GM12874 (cell line): Measurements from ENCODE around the gene MNS1.

Experiments used
- TF ChIP-seq, protein P1 (sequence below): IDR thresholded peaks from 2 replicates; pipeline ENCODE4 v1.5.1; 2011; ENCODE audit warnings: low read depth, mild to moderate bottlenecking, control low read depth, low read length, moderate library complexity; ENCODE audit not compliant: insufficient read depth

Gene MNS1

GRCh38 chr15:56469483-56469882, 4.5 kb upstream of the MNS1 start:
- TF ChIP-seq, protein P1, sequence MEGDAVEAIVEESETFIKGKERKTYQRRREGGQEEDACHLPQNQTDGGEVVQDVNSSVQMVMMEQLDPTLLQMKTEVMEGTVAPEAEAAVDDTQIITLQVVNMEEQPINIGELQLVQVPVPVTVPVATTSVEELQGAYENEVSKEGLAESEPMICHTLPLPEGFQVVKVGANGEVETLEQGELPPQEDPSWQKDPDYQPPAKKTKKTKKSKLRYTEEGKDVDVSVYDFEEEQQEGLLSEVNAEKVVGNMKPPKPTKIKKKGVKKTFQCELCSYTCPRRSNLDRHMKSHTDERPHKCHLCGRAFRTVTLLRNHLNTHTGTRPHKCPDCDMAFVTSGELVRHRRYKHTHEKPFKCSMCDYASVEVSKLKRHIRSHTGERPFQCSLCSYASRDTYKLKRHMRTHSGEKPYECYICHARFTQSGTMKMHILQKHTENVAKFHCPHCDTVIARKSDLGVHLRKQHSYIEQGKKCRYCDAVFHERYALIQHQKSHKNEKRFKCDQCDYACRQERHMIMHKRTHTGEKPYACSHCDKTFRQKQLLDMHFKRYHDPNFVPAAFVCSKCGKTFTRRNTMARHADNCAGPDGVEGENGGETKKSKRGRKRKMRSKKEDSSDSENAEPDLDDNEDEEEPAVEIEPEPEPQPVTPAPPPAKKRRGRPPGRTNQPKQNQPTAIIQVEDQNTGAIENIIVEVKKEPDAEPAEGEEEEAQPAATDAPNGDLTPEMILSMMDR: no peak

DNA sequence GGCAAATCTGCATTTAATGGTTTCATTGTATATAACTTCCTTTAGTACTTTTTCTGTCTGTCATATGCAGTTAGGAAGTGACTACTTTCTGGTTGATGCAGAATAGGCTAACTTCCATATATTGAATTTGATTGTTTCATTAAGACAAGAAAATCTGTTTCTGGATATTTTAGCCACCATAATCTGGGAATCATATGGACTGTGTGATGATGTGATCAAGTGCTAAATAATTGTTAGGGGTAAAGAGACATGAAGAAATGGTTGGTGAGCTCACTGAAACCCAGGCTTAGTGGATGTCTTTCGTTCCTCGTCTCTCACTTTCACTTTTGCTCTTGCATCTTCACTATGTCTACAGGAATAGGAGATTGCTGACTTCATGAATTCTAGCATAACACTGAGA, 3.5 kb upstream of the MNS1 start:
- TF ChIP-seq, protein P1: no peak

GRCh38 chr15:56467616-56468015, 2.7 kb upstream of the MNS1 start:
- TF ChIP-seq, protein P1: no peak

DNA sequence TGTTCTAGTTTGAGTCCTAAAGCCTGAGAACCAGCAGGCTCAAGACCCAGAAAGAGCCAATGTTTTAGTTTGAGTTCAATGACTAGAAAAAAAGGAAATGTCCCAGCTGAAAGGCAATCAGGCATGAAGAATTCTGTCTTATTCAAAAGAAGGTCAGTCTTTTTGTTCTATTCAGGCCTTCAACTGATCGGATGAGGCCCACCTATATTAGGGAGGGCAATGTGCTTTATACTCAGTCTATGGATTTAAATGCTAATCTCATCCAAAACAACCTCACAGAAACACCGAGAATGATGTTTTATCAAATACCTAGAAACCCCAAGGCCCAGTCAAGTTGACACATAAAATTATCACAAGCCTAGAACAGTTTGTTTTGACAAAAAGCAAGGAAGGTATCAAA, 4.0 kb downstream of the MNS1 start:
- TF ChIP-seq, protein P1: no peak

DNA sequence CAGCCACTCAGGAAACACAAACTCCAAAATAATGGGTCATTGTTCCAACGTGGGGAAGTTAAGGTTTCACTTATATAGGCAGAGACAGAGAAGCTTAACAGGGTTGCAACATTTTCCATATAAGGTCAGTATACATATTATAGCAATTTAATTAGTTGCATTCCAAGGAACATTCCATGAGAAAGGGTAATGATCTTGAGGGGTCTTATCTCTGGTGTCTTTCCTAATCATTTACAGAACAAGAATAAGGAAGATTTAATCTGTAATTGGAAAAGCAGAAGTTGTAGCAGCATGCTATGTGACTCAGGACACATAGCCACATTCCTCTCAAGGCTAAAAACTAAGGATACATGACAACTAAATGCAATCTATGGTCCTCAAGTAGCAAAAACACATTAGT, 4.9 kb downstream of the MNS1 start:
- TF ChIP-seq, protein P1: no peak

- TF ChIP-seq, protein P1: no peak
Observed at GRCh38 chr15:56459096-56459495, 5.8 kb downstream of the MNS1 start.

GRCh38 chr15:56456229-56456628, 8.7 kb downstream of the MNS1 start:
- TF ChIP-seq, protein P1: no peak

DNA sequence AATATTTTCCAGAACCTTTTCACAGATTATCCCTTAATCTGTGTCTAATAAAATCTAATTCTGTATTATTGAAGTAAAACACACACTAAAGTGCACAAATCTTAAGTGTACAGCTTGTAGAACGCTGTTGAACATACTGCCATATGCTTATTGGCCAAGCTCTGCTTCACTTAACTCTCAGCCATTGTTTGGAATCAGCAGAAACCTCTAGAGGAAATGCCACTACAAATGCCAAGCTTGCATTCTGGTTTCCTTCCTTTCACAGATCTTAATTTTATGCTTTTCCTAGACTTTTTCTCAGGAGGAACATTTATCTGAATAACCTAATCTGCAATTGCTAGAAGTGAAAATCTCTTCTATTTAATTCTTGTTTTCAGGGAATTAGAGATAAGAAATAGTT, 10.1 kb downstream of the MNS1 start:
- TF ChIP-seq, protein P1: no peak
